H1 (cell line): Measurements from ENCODE around the gene CYP27B1. TPM values are rescaled to one million over a fixed set of nuclear protein-coding genes. Genes with fewer than 3 reads are reported as not detected.

Experiments used
- BCL11A ChIP-seq, 2 experiments: IDR thresholded peaks; one replicate each; pipeline ENCODE4 v1.6.1; 2011; ENCODE audit warnings: low read depth in 2 of 2, low read length in 2 of 2, mild to moderate bottlenecking in 2 of 2
- CREB1 ChIP-seq: IDR thresholded peaks from 2 replicates; pipeline ENCODE4 v1.6.1; 2012; ENCODE audit warnings: inconsistent platforms
- RAD21 ChIP-seq, 2 experiments: IDR thresholded peaks in 1 of 2; conservative IDR thresholded peaks in 1 of 2; 2 replicates each; pipeline ENCODE4 v1.6.1; 2011; ENCODE audit warnings: low read depth in 2 of 2, low read length in 2 of 2, improper control_type of control experiment in 1 of 2, inconsistent platforms in 1 of 2, mild to moderate bottlenecking in 1 of 2, moderate library complexity in 1 of 2
- TCF12 ChIP-seq: IDR thresholded peaks from 2 replicates; pipeline ENCODE4 v1.6.1; 2011; ENCODE audit warnings: low read depth, mild to moderate bottlenecking, low read length
- polyA plus RNA-seq, 7 experiments: library from polyadenylated mRNA; depleted of rRNA in 3 of 7; stranded (reverse) in 5 of 7; unstranded in 2 of 7; fragments of >200 nt in 5 of 7; fragments of 200-250 nt in 2 of 7; gene quantifications; 1 replicate in 5 of 7; 2 replicates in 1 of 7; 4 replicates in 1 of 7; pipeline versions ENCODE4 v1.2.1 to v1.2.3, GENCODE V29; 2011 to 2013; ENCODE audit warnings: missing spikeins in 2 of 7, mixed read lengths in 2 of 7
- total RNA-seq: library from RNA; stranded (reverse); fragmentation: NEBNext Ultra II Directional; extraction: Animal tissue kit (Norgen Biotek cat#: 25700); gene quantifications from 2 replicates; pipeline ENCODE4 v1.2.1, GENCODE V29; 2021

The CYP27B1 gene
- total and polyA plus RNA-seq, 2 of the 8 experiments (the other 6 are each of a cell fraction or from before 2014, with no cell fraction given) = 2.9 to 3.3 TPM

GRCh38 chr12:57815177-57816000 is 48.5 kb upstream of the CYP27B1 start (continued):
- TF ChIP-seq CREB1 (0 out of 2 replicates have a peak, but pooled peaks have one; percentile 26), TCF12 (no peak), RAD21 (IDR thresholded peaks at IDR 0.05 in 1 of 2, conservative IDR thresholded peaks at IDR 0.05 in 1 of 2; ENCODE audit: low read depth in 2 of 2, low read length in 2 of 2) (peak; percentile 57 to 70), BCL11A (IDR thresholded peaks at IDR 0.05; ENCODE audit: low read depth in 2 of 2, low read length in 2 of 2) (no peak)
